Kidney epithelial cell (primary cell): ENCODE results near the gene CEP57. TPM values are rescaled to one million over a fixed set of nuclear protein-coding genes. Genes with fewer than 3 reads are reported as not detected.
"Not testable (repeated sequence)": the region's sequence is repeated elsewhere in the genome, so short reads cannot be mapped to it uniquely, and the experiment has no call there.

Experiments used
- DNase-seq: peaks from one replicate; pipeline ENCODE4 v3.0.0-alpha.2; 2010; ENCODE audit warnings: low read depth
- H3K27me3 ChIP-seq: 2 replicates; pipeline ENCODE4 v1.6.0; 2011; ENCODE audit warnings: low read length; ENCODE audit not compliant: control insufficient read depth, insufficient read depth
- H3K36me3 ChIP-seq: 2 replicates; pipeline ENCODE4 v1.5.1; 2011; ENCODE audit warnings: low read length; ENCODE audit not compliant: control insufficient read depth, insufficient read depth
- H3K4me3 ChIP-seq: 2 replicates; pipeline ENCODE4 v1.5.1; 2011; ENCODE audit warnings: low read depth, mild to moderate bottlenecking, control low read depth, low read length
- total RNA-seq: library from RNA; depleted of rRNA; stranded (reverse); fragments of >200 nt; gene quantifications from 2 replicates; pipeline ENCODE4 v1.2.3, GENCODE V29; 2015
- TF ChIP-seq, protein P1 (sequence below): IDR thresholded peaks from 2 replicates; pipeline ENCODE4 v1.5.1; 2011; ENCODE audit warnings: mild to moderate bottlenecking, moderate library complexity, low read length, control low read depth, inconsistent platforms; ENCODE audit not compliant: insufficient read depth, poor library complexity, severe bottlenecking

The CEP57 gene
- total RNA-seq, 1 donor from 2014 or later: 44.8 TPM

DNA sequence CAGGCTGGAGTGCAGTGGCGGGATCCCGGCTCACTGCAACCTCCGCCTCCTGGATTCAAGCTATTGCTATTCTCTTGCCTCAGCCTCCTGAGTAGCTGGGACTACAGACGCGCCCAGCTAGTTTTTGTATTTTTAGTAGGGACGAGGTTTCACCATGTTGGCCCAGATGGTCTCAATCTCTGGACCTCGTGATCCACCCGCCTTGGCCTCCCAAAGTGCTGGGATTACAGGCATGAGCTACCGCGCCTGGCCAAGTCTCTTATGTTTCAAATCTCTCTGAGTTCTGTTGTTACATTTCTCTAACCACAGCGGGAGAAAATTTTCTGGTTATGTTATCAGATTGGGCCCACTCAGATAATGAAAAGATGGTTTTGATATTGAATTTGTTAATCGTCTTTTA is 10.1 kb downstream of the CEP57 start:
- Histone ChIP-seq H3K27me3 (no peaks in the 10 kb centered on the region), H3K36me3 (peaks cover 1% of the 10 kb centered on the region), H3K4me3 (no peak overlapping the region)
- TF ChIP-seq, protein P1, sequence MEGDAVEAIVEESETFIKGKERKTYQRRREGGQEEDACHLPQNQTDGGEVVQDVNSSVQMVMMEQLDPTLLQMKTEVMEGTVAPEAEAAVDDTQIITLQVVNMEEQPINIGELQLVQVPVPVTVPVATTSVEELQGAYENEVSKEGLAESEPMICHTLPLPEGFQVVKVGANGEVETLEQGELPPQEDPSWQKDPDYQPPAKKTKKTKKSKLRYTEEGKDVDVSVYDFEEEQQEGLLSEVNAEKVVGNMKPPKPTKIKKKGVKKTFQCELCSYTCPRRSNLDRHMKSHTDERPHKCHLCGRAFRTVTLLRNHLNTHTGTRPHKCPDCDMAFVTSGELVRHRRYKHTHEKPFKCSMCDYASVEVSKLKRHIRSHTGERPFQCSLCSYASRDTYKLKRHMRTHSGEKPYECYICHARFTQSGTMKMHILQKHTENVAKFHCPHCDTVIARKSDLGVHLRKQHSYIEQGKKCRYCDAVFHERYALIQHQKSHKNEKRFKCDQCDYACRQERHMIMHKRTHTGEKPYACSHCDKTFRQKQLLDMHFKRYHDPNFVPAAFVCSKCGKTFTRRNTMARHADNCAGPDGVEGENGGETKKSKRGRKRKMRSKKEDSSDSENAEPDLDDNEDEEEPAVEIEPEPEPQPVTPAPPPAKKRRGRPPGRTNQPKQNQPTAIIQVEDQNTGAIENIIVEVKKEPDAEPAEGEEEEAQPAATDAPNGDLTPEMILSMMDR: no peak
- DNase-seq: no peak

DNA sequence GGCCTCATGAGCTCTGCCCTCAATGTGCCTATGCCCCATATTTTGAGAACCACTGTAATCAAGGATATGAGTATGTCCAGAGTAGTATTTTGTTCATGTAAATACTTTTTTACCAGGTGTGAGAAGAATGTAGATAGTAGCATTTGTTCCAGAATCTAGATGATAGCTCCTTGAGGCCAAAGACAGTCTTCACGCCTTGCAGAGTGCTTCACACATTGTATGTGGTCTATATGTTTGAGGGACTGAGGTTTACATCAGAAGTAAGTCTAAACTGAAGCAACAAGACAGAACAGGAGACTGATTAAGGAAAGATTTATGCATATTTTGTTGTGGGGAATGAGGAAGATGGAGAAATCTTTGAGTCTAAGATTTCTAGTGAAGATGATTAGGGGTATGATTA is 12.5 kb downstream of the CEP57 start:
- peaks cover 1% of the 10 kb centered on the region for H3K36me3 ChIP-seq
- TF ChIP-seq, protein P1: no peak
- H3K4me3 ChIP-seq: no peak overlapping the region
- H3K27me3 ChIP-seq: no peaks in the 10 kb centered on the region
- no peak for DNase-seq

- H3K36me3 ChIP-seq: peaks cover 1% of the 10 kb centered on the region
- TF ChIP-seq, protein P1: no peak
- no peak overlapping the region for H3K4me3 ChIP-seq
- no peak for DNase-seq
- H3K27me3 ChIP-seq: no peaks in the 10 kb centered on the region
Measured at GRCh38 chr11:95803973-95804372, 13.7 kb downstream of the CEP57 start.

DNA sequence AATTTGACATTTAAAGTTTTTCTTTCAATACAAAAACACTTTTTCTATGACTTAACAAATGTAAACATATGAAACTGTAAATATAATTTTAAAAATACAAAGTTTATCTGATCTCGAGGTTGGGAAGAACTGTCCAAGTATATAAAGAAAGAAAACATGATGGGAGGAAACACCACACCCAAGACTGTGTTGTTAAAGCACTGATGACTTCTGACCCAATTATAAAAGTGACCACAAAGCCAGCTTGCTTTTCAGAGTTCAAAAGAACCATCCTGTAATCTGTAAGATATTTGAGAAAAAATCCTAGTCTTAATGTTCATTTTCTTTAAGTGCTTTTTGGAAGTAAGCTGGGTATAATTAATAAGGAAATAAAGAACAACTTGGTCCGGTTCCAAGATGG is 15.6 kb downstream of the CEP57 start:
- DNase-seq: no peak
- H3K4me3 ChIP-seq: no peak overlapping the region
- no peaks in the 10 kb centered on the region for H3K36me3 ChIP-seq
- TF ChIP-seq, protein P1: no peak
- H3K27me3 ChIP-seq: no peaks in the 10 kb centered on the region

GRCh38 chr11:95806464-95806863 is 16.2 kb downstream of the CEP57 start:
- not testable (repeated sequence) for H3K27me3 ChIP-seq, DNase-seq, H3K4me3 ChIP-seq, H3K36me3 ChIP-seq

- H3K27me3 ChIP-seq, H3K36me3 ChIP-seq, H3K4me3 ChIP-seq, DNase-seq: not testable (repeated sequence)
Measured at GRCh38 chr11:95811052-95811451, 20.8 kb downstream of the CEP57 start.

GRCh38 chr11:95816037-95816436 is 25.7 kb downstream of the CEP57 start:
- Histone ChIP-seq H3K27me3 (no peaks in the 10 kb centered on the region), H3K36me3 (no peaks in the 10 kb centered on the region), H3K4me3 (no peak overlapping the region)
- TF ChIP-seq, protein P1: no peak
- no peak for DNase-seq
